CD4-positive, alpha-beta T cell treated with Interleukin-17A for 1 hour (primary cell): ENCODE measurements around the gene LRRC26.
"Not testable (repeated sequence)": the region's sequence is repeated elsewhere in the genome, so short reads cannot be mapped to it uniquely, and the experiment has no call there.

Experiments used
- DNase-seq: peaks from one replicate; pipeline ENCODE4 v3.0.0-alpha.2; 2020

The LRRC26 gene

DNA sequence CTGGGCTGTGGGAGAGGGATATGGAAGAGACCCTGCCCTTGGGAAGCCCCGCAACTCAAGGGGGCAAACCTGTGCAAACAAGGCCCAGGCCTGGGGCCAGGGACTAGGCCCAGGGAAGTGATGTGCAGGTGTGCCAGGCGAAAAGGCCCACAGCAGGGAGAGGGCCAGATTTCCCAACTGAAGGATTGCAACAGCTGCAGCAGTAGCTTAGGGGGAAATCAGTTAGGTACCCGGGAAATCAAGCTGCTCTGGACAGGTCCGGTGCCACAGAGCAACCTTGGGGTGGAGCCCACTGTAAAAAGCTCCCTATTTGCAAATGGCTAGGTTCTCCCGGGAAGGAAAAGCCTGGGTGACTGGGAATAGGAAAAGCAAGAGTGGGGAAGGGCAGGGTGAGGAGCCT lies 20.5 kb downstream of the LRRC26 start:
- no peak for DNase-seq

DNA sequence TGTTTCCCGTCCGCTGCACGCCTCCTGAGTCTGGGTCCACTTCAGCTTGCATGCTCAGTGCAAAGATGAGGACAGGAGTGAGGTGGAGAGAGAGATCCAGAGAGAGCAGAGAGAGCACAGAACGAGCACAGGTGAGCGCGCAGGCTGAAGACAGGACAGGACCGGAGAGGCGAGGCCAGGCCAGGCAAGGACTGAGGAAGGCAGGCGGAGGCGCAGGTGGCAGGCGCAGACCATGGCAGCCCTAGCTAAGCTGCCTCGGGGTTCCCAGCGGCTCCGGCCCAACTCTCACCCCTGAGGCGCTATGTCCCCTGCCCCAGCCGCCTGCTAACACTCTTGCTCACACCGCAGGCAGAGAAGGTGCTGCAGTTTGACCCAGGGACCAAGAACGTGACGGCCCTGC lies 21.2 kb downstream of the LRRC26 start:
- DNase-seq = no peak

DNA sequence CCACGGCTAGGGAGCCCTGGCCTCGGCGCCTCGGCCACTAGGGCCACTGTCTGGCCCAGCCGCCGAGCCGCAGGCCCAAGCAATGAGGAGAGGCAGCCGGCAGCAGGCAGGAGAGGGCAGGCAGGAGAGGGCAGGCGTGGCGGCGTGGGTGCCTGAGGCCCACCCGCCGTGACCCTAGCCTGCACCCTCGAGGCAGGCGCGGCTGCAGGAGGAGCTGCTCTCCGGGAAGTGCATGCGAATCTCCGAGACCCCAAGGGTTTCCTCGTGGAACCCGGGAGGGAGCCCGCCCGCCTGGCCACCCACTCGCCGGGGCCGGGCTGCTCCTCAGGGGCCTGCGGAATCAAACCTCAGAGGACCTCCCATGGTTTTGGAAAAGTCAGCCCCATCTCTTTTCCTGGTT lies 21.6 kb downstream of the LRRC26 start:
- DNase-seq = no peak

DNA sequence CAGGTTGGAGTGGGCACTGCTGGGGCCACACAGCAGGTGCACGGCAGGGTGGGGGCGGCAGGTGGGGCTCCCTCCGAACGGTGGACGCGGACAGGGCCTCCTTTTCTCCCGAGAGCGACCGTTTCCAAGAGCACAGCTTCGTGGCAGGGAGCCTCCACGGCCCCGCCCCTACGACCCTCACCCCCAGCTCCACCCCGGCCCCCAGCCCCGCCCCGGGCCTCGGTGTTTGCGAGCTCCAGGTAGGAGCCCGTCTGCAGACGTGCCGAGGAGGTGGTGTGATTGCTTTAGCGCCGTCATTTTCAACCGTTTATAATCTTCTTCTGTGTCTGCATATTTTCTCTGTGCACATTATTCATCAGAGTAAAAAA lies 22.1 kb downstream of the LRRC26 start:
- DNase-seq = no peak

DNA sequence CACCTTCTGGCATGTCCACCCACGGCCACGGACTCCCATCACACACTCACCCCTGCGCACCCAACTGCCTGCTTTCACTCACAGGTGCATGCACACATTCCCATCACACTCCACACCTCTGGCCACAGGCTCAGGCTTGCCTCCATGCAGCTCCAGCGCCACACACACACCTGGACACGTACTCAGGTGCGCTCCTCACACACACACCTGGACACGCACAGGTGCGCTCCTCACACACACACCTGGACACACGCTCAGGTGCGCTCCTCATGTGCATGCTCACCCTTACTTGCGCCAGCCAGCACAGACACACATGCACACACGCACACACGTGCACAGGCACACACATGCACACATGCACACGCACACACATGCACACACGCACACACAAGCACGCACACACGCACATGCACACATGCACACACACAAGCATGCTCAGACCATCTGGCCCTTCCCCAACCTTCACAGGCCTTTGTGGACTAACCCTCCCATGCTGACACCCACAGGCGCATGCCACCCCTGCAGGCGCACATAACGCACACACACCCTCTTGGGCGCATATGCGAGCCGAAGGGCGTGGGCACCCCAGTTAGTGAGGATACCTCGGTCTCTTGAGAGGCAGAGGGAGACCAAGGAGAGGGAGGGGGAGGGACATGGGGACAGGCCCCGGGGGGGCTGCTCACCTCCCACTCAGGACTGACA lies 22.6 kb downstream of the LRRC26 start:
- no peak for DNase-seq

DNA sequence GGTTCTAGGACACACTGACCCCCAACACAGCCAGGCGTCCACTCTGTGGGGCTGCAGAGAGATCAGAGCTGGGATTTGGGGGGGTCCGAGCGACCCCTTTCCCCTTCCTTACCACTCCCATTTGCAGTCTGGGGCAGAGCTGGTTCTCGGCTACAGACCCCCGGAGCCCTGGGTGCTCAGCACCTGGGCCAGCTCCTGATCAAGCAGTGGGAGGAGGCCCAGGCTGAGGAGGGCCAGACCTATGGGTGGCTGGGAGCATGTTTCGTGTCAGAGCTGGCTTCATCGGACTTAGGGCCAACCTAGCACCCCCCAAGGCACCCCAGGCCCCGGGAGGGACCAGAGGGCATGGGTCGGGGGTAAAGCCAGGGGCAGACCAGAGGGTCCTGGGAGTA lies 23.3 kb downstream of the LRRC26 start:
- DNase-seq = no peak

DNA sequence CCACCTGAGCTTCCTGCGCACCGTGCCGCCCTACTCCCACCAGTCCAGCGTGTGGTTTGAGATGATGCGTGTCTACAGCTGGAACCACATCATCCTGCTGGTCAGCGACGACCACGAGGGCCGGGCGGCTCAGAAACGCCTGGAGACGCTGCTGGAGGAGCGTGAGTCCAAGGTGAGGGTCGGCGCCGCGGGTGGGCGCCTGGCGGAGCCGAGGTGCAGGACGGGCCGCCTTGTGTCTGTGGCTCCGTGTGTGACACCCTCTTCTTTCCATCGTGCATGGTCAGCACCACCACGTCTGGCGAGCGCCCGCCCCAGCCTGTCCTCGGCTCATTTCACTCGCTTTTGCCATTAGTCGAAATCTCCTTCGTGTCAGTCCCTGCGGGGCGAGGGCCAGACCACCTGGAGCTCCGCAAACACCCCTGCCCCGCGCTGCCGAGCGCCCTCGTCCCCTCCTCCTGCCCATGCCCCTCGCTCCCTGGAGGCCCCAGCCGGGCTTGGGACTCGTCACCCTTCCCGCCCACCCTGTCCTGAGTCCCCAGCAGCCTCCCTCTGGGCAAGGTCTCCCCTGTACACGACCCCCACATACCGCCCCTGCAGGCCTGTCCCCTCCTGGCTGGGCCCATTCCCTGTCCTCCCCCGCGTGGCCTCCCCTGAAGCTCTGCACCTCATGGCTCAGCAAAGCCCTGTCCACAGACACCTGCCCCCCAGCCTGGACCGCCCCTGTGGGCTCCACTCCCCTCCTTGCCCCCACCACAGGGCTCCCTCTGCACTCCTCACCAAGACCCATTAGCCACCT lies 23.9 kb downstream of the LRRC26 start:
- DNase-seq = no peak

DNA sequence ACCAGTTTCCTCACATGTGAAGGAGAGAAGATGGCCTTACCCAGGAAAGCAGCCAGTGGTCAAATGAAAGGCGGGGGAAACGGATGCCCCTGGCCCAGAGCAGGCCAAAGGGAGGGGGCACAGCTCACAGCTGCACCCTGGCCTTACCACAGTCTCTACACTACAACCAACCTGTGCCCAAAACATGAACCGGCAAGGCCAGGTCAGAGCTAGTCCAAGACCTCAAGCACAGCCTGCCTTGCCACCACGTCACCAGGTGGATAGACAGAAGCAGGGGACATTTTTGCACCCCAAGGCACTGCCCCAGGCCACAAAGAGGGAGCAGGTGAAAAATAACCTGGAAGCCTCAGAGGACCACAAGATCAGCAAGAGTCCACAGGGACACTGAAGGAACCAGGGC lies 26.4 kb downstream of the LRRC26 start:
- no peak for DNase-seq

DNA sequence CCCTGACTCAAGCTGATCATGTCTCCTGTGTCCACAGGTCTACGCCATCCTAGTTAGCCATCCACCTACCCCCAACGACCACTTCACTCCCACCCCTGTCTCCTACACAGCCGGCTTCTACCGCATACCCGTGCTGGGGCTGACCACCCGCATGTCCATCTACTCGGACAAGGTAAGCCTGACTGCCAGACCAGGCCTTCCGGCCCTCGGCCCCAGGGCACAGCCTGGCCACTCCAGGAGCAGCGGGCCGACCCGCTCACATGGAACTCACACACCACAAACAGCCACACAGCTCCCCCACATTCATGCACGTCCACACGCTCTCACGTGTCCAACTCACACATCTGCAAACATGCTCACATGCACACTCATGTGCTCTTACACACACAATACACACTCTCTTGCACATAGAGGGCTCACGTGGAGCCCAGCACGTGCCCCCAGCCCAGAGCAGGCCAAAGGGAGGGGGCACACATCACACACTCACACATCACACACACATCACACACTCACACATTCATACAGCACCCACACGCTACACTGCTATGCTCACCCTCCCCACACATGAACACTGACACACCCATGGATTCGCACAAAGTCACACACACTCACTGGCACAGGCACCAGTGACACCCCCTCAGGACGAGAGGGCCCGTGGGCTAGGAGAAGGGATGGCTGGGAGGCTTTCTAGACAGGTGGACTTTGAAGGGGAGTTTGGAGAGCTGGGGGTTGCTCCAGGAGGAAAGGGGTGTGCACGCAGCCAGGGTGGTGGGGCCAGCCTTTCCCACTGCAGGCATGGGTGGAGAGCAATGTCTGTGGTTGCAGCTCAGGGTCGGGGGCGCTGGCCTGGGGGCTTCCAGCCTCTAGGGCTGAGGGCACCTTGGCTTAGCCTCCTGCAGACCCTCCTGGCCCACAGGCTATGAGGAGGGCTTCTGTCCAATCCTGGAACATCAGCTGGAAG lies 27.6 kb downstream of the LRRC26 start:
- DNase-seq = no peak

DNA sequence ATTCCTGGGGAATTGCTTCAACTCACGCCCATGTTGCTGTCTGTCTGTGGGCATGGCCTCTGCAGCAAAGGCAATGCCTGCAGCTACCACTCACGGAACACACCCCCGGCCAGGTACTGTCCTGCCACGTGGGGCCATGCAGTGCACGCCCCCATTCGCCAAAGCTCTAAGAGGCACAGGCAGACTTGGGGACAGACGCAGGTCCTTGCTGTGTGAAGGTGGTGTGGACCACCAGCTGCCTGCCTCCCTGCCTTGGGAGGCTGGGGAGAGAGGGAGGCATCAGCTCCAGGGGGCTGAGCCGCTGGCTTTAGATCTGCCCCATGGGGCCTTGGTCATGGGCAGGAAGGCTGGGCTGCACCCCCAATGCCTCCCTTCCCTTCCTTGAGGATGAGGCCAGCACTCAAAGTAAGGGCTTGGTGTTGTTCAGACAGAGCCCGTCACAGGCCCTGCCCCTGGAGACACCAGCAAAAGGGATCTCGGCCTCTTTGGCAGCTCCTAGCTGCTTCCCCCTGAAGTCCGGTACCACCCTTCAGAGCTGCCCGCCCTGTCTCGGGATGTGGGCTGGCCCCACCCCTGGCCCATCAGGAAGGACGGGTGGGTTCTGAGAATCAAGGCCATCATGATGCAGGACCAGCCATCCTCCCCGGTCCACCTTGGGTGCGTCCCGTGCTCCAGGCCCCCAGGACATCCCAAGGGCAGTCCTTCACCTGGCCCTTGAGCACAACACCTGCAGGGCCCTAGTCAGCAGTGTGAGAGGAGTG lies 28.6 kb downstream of the LRRC26 start:
- DNase-seq = no peak

DNA sequence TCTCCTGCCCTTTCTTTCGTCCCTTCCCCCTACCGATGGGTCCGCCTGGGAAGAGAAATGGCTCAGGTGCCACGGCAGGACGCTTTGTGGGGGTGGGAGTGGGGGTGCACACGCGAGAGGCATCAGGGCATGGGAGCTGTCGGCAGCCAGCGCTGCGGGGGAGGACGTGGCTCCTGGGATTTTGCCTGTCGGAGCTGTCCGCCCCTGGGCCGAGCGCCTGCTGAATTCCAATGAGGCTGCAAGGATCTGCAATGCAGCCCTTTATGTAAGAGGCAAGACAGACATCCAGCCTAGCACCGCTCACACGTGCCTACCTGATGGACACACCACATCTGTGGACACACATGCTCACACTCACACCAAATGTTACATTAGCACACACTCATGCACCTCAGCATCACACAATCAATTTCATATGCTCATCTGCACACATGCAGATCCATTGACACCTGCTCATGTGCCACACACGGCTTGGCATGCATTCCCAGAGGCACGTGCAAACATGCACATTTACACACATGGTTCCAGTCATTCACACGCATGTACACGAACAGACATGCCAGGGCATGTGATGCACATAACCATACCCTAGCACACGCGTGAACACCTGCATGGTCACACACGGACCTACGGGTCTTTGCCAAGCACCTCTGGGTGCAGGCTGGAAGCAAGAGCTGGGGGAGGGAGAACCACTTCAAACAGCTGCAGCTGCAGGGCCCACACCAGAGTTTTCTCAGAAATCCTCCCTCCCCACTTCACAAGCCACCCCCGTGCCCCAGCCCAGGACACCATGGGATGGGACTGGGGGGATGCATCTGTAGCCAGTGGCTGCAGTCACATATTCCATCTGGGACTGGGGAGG lies 29.5 kb downstream of the LRRC26 start:
- DNase-seq = no peak

DNA sequence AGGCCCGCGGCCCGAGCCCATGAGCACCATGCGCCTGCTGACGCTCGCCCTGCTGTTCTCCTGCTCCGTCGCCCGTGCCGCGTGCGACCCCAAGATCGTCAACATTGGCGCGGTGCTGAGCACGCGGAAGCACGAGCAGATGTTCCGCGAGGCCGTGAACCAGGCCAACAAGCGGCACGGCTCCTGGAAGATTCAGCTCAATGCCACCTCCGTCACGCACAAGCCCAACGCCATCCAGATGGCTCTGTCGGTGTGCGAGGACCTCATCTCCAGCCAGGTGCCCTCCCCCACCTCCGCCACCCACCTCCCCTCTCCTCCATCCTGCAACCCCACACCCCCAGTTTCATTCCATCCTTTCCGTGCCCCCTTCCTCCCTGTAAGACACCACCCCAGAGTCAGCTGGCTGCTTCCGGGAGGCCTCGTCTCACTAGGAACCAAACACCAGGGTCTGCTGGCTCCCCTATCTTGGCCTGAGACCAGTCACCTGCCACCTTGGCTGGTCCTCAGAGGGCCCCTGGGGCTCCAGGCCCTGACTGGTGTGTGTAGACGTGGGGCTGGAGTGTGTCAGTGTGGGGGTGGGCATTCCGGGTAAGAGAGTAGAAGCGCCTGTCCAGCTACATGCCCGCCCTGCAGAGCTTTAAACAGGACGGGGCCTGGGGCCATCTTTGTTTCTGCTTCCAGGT lies 30.2 kb downstream of the LRRC26 start:
- DNase-seq = no peak

DNA sequence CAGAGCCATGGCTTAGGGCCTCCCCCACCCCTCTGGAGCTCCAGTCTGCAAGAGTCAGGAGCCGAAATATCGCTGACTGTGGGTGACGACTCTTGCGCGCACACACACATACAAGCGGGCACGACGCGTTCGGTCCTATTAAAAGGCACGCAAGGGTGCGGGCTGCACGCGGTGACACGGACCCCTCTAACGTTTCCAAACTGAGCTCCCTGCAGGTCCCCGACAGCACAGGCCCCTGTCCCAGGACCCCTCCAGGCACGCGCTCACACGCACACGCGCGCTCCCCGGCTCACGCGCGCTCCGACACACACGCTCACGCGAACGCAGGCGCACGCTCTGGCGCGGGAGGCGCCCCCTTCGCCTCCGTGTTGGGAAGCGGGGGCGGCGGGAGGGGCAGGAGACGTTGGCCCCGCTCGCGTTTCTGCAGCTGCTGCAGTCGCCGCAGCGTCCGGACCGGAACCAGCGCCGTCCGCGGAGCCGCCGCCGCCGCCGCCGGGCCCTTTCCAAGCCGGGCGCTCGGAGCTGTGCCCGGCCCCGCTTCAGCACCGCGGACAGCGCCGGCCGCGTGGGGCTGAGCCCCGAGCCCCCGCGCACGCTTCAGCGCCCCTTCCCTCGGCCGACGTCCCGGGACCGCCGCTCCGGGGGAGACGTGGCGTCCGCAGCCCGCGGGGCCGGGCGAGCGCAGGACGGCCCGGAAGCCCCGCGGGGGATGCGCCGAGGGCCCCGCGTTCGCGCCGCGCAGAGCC lies 31.0 kb downstream of the LRRC26 start, which contains the start of gene GRIN1:
TSS of gene GRIN1 (plus strand) at position 433 of the 746 bp plus-strand sequence. CDS start 333 bp downstream, outside the sequence.
- DNase-seq = peak; percentile 16

DNA sequence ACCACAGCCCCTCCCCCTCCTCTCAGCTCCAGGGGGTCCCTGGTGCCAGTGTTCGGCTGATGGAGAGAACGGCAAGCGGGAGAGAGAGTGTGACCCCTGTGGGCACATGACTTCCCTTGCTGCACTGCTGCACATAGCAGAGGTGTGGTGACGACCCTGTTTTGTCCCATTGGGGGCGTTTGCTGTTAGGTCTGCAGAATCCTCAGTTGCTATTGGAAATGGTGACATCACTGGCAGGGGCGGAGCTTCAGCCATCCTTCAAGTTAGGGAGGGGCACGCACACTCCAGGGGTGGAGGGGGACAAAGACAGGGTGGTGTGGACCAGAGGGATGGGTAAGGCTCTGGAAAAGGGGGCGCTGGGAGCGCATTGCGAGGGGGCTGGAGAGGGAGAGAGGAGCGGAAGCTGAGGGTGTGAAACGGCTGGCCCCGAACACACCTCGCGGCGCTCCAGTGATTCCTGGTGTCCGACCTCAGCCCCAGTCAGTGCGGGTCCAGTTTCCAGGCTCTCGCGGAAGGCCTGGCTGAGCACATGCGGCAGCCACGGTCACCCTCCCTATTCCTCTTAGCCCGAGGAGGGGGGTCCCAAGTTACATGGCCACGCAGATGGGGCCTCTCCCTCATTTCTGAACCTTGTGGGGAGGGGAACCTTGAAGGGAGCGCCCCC lies 31.7 kb downstream of the LRRC26 start:
- no peak for DNase-seq

DNA sequence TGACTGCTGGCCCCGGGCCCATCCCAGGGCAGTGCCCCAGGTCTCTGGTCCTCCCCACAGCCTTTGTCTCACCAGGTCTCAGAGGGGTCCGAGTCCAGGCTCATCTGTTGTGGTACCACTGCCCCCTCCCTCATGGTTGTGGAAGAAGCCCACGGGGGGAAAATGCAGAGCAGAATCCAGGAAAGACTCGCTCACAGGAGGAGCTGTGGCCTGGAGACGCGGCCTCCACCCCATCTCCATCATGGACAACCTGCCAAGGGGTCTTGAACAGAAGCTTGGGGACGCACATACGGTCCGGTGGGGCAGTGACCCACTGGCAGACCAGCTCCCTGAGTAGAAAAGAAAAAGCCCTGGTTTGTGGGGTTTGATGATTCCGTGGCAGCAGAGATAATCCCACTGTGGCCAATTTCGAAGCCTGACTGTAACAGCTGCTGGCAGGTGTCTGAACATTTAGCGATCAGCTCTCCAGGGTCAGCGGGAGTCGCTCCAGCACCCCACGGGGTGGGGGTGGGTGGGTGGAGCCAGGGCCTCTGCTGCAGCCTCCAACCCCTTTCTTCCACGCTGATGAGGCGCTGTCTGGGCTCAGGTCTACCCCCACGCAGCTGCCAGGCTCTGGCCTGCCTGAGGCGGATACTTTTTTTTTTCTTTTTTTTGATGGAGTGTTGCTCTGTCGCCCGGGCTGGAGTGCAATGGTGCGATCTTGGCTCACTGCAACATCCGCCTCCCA lies 32.8 kb downstream of the LRRC26 start:
- no peak for DNase-seq

DNA sequence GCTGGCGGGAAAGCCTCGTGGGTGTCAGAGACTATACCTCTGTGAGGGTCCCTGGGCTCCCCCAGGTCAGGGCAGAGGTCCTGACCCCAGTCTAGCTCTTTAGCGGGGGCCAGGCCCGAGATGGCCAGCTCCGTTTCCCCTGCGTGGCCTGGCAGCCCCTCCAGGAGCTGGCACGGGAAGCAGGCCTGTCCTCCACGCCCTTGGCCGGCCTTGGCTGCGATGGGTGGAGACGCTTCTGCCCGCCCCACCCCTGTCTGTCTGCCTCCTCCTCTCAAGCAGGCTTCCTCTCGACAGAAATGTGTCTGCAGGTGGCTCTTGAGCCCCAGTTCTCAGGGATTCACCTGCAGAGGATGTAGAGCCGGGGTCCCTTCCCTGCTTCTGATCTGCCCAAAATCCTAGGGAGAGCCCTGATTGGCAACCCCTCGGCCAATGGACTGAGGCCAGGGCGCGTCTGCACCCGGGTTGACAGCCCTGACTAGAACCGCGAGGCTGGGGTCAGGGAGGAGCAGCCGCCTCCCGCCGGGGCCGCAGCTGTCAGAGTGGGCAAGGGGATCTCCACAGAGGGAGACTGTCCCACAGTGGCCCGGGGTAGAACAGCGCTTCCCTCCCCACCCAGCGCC lies 33.5 kb downstream of the LRRC26 start:
- no peak for DNase-seq

DNA sequence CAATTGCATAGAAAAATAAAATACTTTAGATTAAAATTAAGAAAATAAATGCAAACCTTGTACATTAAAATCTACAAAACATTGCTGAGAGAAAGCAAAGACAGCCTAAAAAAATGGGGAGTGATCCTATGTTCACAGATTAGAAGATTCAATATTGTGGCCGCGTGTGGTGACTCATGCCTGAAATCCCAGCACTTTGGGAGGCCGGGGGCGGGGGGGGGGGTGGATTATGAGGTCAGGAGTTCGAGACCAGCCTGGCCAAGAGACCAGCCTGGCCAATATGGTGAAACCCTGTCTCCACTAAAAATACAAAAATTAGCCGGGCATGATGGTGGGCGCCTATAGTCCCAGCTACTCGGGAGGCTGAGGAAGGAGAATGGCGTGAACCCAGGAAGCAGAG lies 34.7 kb downstream of the LRRC26 start:
- DNase-seq = not testable (repeated sequence)

DNA sequence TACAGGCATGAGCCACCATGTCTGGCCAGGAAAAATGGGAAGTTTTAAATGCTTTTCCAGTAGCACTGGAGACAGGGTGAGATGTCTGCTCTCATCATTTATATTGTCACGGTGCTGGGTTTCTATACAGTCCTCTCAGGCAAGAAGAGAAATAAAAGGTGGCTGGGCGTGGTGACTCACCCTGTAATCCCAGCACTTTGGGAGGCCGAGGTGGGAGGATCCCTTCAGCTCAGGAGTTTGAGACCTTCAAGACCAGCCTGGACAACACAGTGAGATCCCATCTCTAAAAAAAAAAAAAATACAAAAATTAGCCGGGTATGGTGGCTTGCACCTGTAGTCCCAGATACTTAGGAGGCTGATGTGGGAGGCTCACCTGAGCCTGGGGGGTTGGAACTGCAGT lies 35.7 kb downstream of the LRRC26 start:
- no peak for DNase-seq
